CD1c-positive myeloid dendritic cell (primary cell): ENCODE results near the gene TMEM250.
"Not testable (repeated sequence)": the region's sequence is repeated elsewhere in the genome, so short reads cannot be mapped to it uniquely, and the experiment has no call there.

ENCODE experiments used
- DNase-seq: peaks from one replicate; pipeline ENCODE4 v3.0.0-alpha.2; 2016; ENCODE audit errors: extremely low spot score

TMEM250 gene

GRCh38 chr9:136111190-136111589, 7.5 kb downstream of the TMEM250 start:
- DNase-seq = no peak

DNA sequence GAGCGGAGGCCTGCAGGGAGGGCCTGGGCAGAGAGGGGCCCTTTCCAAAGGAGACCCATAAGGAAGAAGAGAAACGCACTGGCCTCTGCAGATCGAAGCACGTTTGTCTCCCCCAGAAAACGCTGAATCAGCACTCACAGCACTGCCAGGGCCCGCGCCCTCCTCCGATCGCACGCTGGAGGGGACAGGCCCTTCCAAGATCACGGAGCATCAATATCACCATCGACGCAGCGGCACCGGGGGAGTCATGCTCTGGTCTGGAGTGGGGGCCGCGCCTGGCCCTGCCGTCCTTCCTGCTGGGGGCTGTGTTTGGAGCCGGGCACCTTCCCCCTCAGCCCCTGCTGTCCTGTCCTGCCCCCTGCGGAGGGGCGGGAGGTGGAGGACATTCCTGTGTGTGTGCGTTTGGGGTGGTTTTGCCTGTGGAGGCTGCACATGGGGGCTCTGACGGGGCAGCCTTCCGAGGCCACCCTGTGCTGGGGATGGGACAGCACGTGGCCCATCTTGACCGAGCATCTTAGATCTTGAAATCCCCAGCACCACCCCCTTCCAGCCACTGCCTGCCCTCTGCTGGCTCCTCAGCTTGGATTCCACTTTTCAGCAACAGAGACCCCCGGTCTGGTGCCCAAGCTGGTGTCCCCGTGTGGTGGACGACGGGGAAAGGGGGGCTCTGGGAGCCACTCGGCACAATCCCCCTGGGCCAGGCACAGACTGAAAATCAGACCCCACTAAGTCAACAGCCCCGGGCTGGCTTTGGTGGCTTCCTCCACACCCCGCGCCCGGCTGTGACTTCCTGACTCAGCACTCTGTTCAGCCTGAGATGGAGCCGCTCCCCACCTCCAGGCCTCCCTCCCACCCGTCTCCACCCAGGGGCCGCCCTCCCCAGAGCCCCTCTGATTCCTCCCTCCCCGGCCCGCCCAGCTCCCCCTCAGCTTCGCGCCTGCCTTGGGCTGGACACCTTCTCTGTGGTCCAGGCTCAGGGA, 8.3 kb downstream of the TMEM250 start:
- no peak for DNase-seq

DNA sequence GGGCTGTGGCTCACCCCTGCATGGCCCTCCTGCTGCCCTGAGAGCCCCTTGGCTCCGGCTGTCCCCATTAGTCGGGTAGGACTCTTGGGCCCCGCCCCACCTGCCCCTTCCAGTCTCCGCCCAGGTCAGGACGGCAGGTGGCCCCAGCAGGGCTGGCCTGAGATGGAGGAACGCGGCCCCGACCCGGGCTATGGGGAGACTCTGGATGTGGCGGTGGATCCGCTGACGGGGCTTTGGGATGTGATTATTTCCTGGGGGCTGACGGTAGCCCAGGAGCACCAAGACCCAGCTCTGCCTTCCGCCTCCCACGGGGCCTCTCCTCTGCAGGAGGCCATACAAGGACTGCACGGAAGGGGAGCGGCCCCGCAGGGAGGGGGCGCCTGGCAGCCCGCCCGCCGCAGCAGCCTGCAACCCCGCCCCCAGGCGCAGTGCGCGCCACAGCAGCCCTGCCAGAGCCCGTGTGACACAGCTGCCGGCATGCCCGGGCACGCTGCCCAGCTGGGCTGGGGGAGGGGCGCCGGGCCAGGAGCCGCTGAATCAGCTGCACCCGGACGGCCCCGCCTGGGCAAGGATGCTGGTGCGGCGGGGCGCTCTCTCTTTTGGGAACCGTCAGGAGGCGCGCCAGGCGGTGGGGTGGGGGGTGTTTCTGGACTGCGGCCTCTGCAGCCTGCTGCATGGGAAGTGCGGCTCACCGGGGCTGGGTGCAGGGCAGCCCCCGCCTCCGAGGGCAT, 9.2 kb downstream of the TMEM250 start:
- peak; percentile 93 for DNase-seq

GRCh38 chr9:136108648-136109266, 9.9 kb downstream of the TMEM250 start:
- DNase-seq = no peak

GRCh38 chr9:136107953-136108647, 10.6 kb downstream of the TMEM250 start:
- DNase-seq = no peak

GRCh38 chr9:136107155-136107952, 11.3 kb downstream of the TMEM250 start:
- DNase-seq = no peak

DNA sequence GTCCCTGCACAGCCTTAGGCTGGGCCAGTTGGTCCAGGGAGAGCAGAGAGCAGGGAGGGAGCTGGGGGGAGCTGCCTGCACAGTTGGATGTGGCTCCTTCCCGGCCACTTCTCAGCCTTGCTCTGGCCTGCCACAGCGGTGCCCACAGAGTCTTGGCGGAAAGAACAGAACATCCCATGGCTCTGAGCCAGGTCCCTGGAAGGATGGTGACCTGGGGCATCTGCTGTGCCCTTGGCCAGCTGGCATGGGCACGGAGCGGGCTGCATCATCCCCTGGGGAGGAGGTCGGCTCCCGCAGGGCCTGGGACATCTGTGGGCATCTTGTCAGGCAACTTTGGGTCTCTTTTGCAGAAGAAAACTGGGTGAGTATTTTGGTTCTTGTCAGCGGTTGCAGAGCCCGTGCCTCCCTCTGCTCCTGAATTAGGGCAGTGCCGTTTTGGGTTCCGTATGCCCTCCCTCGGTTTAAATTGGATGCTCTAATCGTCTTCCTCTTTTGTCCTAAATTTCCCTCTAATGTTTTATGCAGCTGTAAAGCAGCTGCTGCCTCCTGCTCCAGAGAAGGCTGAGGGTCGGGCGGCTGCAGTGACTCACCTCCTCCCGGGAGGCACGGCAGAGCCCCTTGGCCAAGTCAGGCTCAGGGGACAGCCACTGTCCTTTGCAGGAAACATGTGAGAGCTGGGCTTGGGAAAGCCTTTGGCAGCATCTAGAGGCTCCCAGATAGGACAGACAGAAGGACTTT, 13.1 kb downstream of the TMEM250 start:
- DNase-seq = peak; percentile 50

DNA sequence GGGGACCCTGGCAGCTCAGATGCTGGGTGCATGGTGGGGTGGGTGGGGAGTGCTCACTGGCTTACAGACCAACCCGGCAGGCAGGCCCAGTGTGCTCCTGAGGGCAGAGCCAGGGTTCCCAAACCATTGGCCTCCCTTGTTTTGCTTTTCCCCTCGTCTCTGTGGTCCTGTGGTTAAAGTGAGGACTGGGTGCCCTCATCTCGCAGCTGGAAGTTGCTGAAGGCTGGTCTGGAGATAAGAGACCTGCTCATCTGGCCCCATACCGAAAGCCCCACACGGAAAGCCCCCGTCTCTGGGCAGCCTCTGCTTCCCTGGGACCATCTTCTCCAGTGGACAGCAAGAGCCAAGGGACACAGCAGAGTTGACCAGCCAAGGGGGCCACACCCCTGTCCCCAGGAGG, 13.8 kb downstream of the TMEM250 start:
- no peak for DNase-seq

DNA sequence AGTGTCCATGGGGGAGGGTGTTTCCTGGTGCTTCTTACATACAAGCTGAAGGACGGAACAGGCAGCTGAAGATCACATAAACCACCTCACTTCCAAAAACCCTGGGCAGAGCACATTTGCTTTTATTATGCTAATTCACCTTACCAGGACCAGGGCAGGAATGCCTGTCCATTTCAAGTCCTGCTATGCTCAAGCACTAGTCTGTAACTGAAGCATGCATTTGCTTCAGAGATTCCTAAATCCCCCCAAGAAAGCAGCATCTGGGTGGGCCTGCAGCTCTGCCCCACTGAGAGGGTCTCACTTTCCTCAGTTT, 14.2 kb downstream of the TMEM250 start:
- no peak for DNase-seq

DNA sequence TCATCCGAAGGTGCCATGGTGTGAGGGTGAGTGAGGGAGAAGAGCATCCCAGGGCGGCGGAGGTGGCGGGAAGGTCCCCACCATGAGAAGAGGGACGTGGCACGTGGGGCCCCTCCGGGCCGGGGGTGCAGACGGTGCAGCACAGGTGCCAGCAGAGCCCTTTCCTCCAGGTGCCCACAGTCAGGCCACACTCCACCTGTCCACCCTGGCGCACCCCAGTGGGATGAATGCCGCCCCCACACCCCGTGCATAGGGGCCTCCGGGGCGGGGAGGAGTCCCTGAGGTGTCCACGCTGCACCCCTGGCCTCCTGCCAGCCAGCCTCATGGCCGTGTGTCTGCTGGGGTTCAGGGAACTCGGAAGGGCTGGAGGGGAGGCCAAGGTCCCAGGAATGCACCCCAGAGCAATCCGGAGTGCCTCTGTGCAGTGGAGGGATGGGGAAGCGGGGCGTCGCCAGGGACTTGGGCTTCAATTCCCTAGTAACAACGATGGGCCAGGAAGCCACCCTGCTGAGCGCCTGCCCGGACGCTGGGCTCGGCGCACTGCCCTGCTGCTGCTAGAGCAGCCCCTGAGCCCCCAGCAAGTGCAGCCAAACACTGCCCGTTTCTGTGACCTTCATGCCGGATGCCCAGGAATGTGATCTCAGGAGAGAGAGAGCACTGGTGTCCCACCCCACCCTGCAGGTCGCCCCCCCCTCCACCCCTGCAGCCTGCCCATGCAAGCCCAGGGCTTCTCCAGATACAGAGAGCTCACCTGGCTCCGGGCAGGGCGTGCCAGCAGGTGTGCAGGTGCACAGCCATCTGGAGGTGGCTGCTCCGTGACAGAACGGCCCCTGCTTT, 14.8 kb downstream of the TMEM250 start:
- DNase-seq = no peak

DNA sequence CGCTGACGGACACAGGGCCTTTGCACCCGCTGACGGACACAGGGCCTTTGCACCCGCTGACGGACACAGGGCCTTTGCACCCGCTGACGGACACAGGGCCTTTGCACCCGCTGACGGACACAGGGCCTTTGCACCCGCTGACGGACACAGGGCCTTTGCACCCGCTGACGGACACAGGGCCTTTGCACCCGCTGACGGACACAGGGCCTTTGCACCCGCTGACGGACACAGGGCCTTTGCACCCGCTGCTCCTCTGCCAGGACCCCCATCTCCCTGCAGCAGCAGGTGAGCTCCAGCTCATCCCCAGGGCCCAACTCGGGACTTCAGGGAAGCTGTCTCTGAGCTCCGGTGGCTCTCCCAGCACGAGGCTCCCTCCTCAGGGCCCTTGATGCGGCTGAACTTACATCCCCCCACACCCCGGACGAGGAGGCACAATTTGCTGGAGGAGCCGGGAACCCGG, 17.0 kb downstream of the TMEM250 start:
- DNase-seq = not testable (repeated sequence)

- no peak for DNase-seq
Measured at GRCh38 chr9:136100700-136101614, 17.7 kb downstream of the TMEM250 start.

DNA sequence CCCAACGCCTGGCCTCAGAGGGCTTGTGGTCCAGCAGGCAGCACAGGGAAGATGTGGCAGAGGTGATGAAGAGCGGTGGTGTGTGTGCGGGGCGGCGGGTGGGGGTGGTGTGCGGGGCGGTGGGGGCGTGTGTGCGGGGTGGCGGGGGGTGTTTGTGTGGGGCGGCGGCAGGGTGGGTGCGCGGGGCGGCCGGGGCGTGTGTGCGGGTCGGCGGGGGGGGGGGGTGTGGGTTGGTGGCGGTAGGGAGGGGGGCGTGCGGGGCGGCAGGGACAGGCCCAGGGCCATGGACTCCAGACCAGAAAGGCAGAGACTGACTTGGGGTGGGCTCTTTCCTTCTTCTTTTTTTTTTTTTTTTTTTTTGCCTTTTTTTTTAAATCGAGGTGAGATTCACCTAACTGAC, 19.1 kb downstream of the TMEM250 start:
- DNase-seq = no peak

GRCh38 chr9:136098844-136099243, 19.8 kb downstream of the TMEM250 start:
- no peak for DNase-seq

GRCh38 chr9:136098210-136098609, 20.5 kb downstream of the TMEM250 start:
- no peak for DNase-seq

GRCh38 chr9:136096505-136097001, 22.1 kb downstream of the TMEM250 start:
- no peak for DNase-seq

DNA sequence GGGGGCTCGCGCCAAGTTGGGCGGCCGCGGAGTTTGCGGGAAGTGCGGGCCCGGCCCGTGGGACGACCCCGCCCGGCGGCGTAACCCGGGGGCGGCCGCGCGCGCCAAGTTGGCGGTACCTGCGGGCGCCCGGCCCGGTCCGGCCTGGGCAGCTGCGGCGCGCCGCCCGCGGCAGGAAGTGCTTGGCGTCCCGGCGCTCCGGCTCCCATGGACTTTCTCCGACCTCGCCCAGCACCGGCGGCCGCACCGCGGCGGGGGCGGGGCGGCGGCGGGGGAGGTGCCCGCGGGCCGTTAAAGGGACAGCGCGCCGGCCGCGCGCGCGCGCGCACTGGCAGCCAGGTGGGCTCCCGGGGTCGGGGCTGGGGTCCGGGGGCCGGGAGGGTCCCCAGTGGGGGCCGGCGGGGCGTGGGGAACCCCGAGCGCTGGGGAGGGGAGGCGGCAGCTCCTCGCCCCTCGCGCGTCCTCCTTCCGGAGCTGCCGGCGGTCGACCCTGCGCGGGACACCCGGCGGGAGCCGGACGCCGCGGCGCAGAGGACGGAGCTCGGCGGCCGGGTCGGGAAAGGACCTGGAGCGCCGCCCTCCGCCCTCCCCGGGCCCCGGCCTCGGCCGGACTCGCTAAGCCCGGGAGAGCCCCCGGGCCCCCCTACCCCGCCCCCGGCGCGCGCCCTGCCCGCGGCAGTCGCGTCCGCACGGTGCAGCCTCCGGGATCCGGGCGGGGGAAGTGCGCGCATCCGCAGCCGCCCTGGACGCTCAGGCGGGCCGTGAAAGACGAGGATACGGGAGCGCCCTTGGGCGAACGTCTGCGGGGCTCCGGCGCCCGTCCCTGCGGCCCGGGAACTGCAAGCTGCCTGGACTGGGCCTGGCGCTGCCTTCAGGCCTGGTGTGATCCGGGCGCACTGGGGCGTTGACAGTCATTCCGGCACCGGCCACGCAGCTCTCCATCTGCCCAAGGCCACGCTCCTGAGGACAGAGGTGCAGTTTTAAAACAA, 23.3 kb downstream of the TMEM250 start, which contains the start of gene NACC2:
Gene NACC2, minus strand, starts transcription at position 220 of the 989 bp plus-strand sequence. CDS start 44,768 bp downstream, outside the sequence.
- peak; percentile 72 for DNase-seq
